Measurements from ENCODE around the gene G3BP2.

GRCh38 chr4:75685546-75686189, 12.5 kb upstream of the G3BP2 start:
- no peak for TF ChIP-seq POLR2A (IDR thresholded peaks at IDR 0.05; ENCODE audit: control extremely low read depth in 1 of 2, low read depth in 2 of 2, low read length in 2 of 2)
- TF ChIP-seq, protein P1, sequence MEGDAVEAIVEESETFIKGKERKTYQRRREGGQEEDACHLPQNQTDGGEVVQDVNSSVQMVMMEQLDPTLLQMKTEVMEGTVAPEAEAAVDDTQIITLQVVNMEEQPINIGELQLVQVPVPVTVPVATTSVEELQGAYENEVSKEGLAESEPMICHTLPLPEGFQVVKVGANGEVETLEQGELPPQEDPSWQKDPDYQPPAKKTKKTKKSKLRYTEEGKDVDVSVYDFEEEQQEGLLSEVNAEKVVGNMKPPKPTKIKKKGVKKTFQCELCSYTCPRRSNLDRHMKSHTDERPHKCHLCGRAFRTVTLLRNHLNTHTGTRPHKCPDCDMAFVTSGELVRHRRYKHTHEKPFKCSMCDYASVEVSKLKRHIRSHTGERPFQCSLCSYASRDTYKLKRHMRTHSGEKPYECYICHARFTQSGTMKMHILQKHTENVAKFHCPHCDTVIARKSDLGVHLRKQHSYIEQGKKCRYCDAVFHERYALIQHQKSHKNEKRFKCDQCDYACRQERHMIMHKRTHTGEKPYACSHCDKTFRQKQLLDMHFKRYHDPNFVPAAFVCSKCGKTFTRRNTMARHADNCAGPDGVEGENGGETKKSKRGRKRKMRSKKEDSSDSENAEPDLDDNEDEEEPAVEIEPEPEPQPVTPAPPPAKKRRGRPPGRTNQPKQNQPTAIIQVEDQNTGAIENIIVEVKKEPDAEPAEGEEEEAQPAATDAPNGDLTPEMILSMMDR (IDR thresholded peaks at IDR 0.05; ENCODE audit: control extremely low read depth in 1 of 3, insufficient read depth in 1 of 3, low read depth in 1 of 3, low read length in 3 of 3), result no peak
- no peak for TF ChIP-seq PHF8 (conservative IDR thresholded peaks at IDR 0.05; ENCODE audit: low read depth, low read length)
- TF ChIP-seq MAX (IDR thresholded peaks at IDR 0.05), result no peak
- no peak for TF ChIP-seq YY1 (IDR thresholded peaks at IDR 0.05; ENCODE audit: low read depth, low read length)
- no peak for TF ChIP-seq FOSL1 (IDR thresholded peaks at IDR 0.05; ENCODE audit: insufficient read depth, low read depth, low read length)
